Measurements from ENCODE around the gene CST9L.

Gene CST9L

DNA sequence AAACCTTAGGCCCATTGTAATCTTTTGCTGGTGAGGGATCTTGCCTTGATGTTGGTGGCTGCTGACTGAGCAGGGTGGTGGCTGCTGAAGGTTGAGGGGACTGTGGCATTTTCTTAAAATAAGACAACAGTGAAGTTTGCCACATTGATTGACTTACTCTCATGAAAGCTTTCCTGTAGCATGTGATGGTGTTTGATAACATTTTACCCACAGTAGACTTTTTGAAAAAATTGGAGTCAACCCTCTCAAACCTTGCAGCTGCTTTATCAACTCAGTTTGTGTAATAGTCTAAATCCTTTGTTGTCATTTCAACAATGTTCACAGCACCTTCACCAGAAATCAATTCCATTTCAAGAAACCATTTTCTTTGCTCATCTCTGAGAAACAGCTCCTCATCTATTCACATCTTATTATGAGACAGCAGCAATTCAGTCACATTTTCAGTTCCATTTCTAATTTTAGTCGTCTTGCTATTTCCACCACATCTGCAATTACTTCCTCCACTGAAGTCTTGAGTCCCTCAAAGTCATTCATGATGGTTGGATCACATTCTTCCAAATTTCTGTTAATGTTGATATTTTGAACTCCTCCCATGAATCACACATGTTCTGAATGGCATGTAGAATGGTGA, 37.2 kb downstream of the CST9L start:
- H4K20me1 ChIP-seq (ENCODE audit: control insufficient read depth, insufficient read depth, low read depth, low read length), result no peaks in the 10 kb centered on the region
- H3K9me2 ChIP-seq (replicated peaks; ENCODE audit: control insufficient read depth, low read length), result no peaks in the 10 kb centered on the region
- H3K4me2 ChIP-seq (ENCODE audit: low read length), result no peak overlapping the region
- no peaks in the 10 kb centered on the region for H3K79me2 ChIP-seq (ENCODE audit: control insufficient read depth, low read length)
- H3K27ac ChIP-seq (ENCODE audit: low read depth, low read length), result no peak overlapping the region
- H3K9me3 ChIP-seq (ENCODE audit: control insufficient read depth, insufficient read depth, low read length), result no peaks in the 10 kb centered on the region
- no peak for TF ChIP-seq EZH2phosphoT487 (IDR thresholded peaks at IDR 0.05; ENCODE audit: borderline replicate concordance, low read length)
- no peaks in the 10 kb centered on the region for H3K27me3 ChIP-seq (ENCODE audit: control insufficient read depth, low read length)
- H3K36me3 ChIP-seq (ENCODE audit: control insufficient read depth, low read length), result no peaks in the 10 kb centered on the region
- no peaks in the 10 kb centered on the region for H3F3A ChIP-seq (ENCODE audit: control insufficient read depth, insufficient read depth)
- no peak overlapping the region for H3K4me3 ChIP-seq (ENCODE audit: low read length)
- no peaks in the 10 kb centered on the region for H3K4me1 ChIP-seq (ENCODE audit: control insufficient read depth, low read length)

GRCh38 chr20:23528867-23529431, 39.3 kb downstream of the CST9L start:
- no peaks in the 10 kb centered on the region for H3K36me3 ChIP-seq (ENCODE audit: control insufficient read depth, low read length)
- no peak overlapping the region for H3K4me2 ChIP-seq (ENCODE audit: low read length)
- H3F3A ChIP-seq (ENCODE audit: control insufficient read depth, insufficient read depth), result no peaks in the 10 kb centered on the region
- no peaks in the 10 kb centered on the region for H3K79me2 ChIP-seq (ENCODE audit: control insufficient read depth, low read length)
- H3K27me3 ChIP-seq (ENCODE audit: control insufficient read depth, low read length), result no peaks in the 10 kb centered on the region
- H3K27ac ChIP-seq (ENCODE audit: low read depth, low read length), result no peak overlapping the region
- TF ChIP-seq, protein P1, sequence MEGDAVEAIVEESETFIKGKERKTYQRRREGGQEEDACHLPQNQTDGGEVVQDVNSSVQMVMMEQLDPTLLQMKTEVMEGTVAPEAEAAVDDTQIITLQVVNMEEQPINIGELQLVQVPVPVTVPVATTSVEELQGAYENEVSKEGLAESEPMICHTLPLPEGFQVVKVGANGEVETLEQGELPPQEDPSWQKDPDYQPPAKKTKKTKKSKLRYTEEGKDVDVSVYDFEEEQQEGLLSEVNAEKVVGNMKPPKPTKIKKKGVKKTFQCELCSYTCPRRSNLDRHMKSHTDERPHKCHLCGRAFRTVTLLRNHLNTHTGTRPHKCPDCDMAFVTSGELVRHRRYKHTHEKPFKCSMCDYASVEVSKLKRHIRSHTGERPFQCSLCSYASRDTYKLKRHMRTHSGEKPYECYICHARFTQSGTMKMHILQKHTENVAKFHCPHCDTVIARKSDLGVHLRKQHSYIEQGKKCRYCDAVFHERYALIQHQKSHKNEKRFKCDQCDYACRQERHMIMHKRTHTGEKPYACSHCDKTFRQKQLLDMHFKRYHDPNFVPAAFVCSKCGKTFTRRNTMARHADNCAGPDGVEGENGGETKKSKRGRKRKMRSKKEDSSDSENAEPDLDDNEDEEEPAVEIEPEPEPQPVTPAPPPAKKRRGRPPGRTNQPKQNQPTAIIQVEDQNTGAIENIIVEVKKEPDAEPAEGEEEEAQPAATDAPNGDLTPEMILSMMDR (IDR thresholded peaks at IDR 0.05; ENCODE audit: low read depth, low read length, poor library complexity, severe bottlenecking), result no peak
- TF ChIP-seq EZH2phosphoT487 (IDR thresholded peaks at IDR 0.05; ENCODE audit: borderline replicate concordance, low read length), result no peak
- no peaks in the 10 kb centered on the region for H3K9me3 ChIP-seq (ENCODE audit: control insufficient read depth, insufficient read depth, low read length)
- no peaks in the 10 kb centered on the region for H4K20me1 ChIP-seq (ENCODE audit: control insufficient read depth, insufficient read depth, low read depth, low read length)
- no peaks in the 10 kb centered on the region for H3K4me1 ChIP-seq (ENCODE audit: control insufficient read depth, low read length)
- H3K9me2 ChIP-seq (replicated peaks; ENCODE audit: control insufficient read depth, low read length), result no peaks in the 10 kb centered on the region
- H3K4me3 ChIP-seq (ENCODE audit: low read length), result no peak overlapping the region

- Histone ChIP-seq H3K9me3 (ENCODE audit: control insufficient read depth, insufficient read depth, low read length) (no peaks in the 10 kb centered on the region), H3K36me3 (ENCODE audit: control insufficient read depth, low read length) (no peaks in the 10 kb centered on the region), H3K27ac (ENCODE audit: low read depth, low read length) (no peak overlapping the region)
Observed at GRCh38 chr20:23526850-23527249, 41.4 kb downstream of the CST9L start.

GRCh38 chr20:23524146-23524545, 44.1 kb downstream of the CST9L start:
- H3K27ac ChIP-seq (ENCODE audit: low read depth, low read length), result no peak overlapping the region
- no peaks in the 10 kb centered on the region for H3K36me3 ChIP-seq (ENCODE audit: control insufficient read depth, low read length)
- H3K27me3 ChIP-seq (ENCODE audit: control insufficient read depth, low read length), result no peaks in the 10 kb centered on the region
- H3K9me3 ChIP-seq (ENCODE audit: control insufficient read depth, insufficient read depth, low read length), result no peaks in the 10 kb centered on the region
- H3K9me2 ChIP-seq (replicated peaks; ENCODE audit: control insufficient read depth, low read length), result no peaks in the 10 kb centered on the region
- no peaks in the 10 kb centered on the region for H3F3A ChIP-seq (ENCODE audit: control insufficient read depth, insufficient read depth)
- no peak overlapping the region for H3K4me2 ChIP-seq (ENCODE audit: low read length)
- TF ChIP-seq, protein P1 (IDR thresholded peaks at IDR 0.05; ENCODE audit: low read depth, low read length, poor library complexity, severe bottlenecking), result no peak
- TF ChIP-seq EZH2phosphoT487 (IDR thresholded peaks at IDR 0.05; ENCODE audit: borderline replicate concordance, low read length), result no peak
- no peaks in the 10 kb centered on the region for H3K79me2 ChIP-seq (ENCODE audit: control insufficient read depth, low read length)
- no peak overlapping the region for H3K4me3 ChIP-seq (ENCODE audit: low read length)
- no peaks in the 10 kb centered on the region for H3K4me1 ChIP-seq (ENCODE audit: control insufficient read depth, low read length)
- H4K20me1 ChIP-seq (ENCODE audit: control insufficient read depth, insufficient read depth, low read depth, low read length), result no peaks in the 10 kb centered on the region

More at GRCh38 chr20:23526850-23527249, 41.4 kb downstream of the CST9L start:
- no peak for TF ChIP-seq EZH2phosphoT487 (IDR thresholded peaks at IDR 0.05; ENCODE audit: borderline replicate concordance, low read length)
- TF ChIP-seq, protein P1 (IDR thresholded peaks at IDR 0.05; ENCODE audit: low read depth, low read length, poor library complexity, severe bottlenecking), result no peak
- no peak overlapping the region for H3K4me3 ChIP-seq (ENCODE audit: low read length)
- H3K79me2 ChIP-seq (ENCODE audit: control insufficient read depth, low read length), result no peaks in the 10 kb centered on the region
- no peaks in the 10 kb centered on the region for H3K9me2 ChIP-seq (replicated peaks; ENCODE audit: control insufficient read depth, low read length)
- H3K4me2 ChIP-seq (ENCODE audit: low read length), result no peak overlapping the region
- H3F3A ChIP-seq (ENCODE audit: control insufficient read depth, insufficient read depth), result no peaks in the 10 kb centered on the region
- no peaks in the 10 kb centered on the region for H4K20me1 ChIP-seq (ENCODE audit: control insufficient read depth, insufficient read depth, low read depth, low read length)
- H3K4me1 ChIP-seq (ENCODE audit: control insufficient read depth, low read length), result no peaks in the 10 kb centered on the region
- no peaks in the 10 kb centered on the region for H3K27me3 ChIP-seq (ENCODE audit: control insufficient read depth, low read length)
